Pons (tissue), 1 donor: Measurements from ENCODE around the gene GRIA3.

ENCODE experiments used
- DNase-seq: peaks from one replicate; pipeline ENCODE4 v3.0.0-alpha.2; 2016; ENCODE audit warnings: low spot score

GRIA3 gene

DNA sequence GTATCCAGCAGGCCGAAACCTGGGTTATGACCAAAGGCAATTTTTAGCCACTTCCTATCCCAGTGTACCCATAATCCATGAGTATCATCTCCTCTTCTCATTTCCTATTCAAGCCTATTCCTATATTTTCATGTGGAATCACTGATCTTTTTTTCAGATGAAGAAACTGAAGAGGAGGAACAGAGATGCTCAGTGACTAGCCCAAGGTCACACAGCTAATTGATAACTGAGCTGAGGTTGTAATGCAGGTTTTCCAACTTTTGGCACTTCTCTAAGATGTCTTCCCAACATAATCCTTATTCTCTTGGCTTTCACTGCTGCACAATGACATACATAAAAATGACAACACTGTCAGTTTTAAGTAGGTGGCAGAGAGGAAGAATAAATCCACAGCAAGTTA lies 15.3 kb downstream of the GRIA3 start:
- DNase-seq = no peak

DNA sequence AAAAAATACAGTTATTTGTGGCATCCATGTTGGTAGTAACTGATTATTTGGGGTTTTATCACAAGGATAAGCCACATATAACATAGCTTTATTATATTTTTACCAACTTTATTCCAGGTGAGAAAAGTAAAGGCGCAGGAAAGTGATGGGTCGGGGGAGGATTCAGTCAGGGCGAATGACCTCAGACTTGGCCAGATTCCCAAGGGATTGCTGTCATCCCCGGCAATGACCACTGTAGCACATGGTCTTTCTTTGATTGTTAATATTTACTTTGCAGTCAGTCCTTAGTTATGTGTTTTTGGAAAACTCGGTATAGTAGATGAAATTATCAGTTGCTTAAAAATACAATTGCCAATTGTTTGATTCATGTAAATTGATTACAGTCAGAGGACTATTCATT lies 17.6 kb downstream of the GRIA3 start:
- DNase-seq = no peak

DNA sequence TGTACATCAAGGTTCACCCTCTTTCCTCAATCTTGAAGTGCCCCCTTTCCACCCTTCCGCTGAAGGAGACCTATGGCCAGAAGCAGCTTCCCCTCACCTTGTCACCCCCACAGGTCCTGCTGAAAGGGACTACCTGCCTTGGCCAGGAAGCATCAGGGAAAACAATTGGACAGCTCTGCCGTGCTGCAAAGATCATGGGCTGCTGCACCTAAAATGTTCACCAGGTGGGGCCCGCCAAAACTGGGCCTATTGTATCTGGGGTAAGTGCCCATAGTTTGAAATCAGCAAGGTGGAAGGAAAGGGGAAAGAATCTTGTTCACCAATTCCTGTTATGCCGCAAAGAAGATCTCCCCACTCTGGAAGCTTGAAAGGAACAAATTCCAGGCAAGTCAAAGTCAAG lies 18.4 kb downstream of the GRIA3 start:
- no peak for DNase-seq

DNA sequence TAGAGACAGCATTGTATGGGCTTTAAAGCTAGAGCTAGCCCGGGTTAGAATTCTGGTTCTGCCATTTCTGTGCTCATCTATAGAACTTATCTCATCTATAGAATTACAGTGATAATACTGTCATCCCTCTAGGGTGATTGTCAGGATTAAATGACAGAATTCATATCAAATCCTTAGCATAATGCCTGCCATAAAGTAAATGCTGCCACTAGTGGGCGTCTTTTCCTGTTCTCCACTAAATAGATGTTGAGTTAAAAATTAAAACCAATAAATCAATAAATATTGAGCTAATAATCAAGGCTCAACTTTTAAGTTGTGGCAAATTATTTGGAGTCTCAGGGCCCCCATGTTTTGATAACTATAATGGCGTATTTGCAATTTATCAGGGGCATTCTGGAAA lies 19.7 kb downstream of the GRIA3 start:
- no peak for DNase-seq

DNA sequence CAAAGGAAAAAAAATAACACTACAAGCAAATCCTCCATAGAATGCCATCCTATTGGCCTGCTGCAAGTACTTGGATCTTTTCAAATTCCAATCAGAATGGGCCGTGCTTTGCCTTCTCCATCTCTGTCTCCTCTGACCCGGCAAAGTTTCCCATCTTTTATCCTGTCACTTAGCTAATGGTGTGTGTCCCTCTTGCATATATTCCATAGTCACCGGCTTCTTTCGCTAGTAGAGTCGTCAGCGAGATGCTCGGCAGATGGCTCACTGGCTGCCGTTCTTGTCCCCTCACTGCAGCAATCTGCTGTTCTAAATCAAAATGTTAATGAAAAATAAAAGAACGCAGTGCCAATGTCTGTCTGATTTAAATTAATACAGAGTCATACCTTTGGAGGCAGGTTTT lies 22.1 kb downstream of the GRIA3 start:
- no peak for DNase-seq

DNA sequence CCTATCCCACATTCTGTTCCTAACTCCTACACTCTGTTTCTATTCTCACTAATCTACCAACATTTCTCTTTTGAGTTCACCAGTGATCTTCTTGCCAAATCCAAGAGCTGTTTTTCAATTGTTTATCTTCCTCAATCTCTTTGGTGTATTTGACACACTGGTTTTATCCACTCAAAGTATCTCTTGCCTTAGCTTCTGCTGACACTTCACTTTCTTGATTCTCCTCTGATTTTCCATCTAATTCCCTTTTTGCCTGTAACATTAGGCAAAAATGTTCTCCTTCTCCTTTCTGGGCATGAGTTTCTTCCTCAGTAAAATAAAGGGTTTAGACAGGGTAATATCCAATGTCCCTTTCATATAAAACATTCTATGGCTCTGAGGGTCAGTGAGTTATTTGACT lies 26.2 kb downstream of the GRIA3 start:
- DNase-seq = no peak

DNA sequence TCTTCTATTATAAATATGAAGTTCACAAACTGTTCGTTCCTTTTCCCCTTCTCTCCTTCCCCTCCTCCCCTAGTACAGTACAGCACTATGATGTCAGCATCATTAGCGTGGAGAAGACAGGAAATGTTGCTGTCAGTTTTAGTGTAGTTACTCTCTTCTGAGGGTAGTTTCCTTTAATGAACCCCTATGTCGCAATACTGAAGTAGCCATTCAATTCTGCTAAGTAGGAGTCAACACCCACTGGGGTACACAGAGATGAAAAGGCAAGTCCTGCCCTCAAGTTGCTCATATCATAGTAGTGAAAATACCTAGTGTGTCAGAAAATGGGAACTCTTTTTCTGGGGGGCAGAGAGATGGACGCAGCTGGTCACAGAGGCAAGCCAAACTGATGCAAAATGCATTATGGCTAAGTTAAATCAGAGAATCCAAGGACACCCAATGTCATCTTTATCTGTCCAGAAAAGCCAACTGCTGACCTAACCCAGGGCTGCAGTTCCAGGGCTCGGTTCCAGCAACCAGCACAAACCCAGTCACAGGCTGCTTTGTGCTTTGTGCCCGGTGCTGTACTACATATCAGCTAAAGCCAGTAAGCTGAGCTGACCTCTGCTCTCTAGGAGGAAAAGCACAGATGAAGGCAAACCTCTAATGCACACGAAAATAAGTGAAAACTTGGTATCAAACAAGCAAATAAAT lies 31.5 kb downstream of the GRIA3 start:
- peak; percentile 75 for DNase-seq

DNA sequence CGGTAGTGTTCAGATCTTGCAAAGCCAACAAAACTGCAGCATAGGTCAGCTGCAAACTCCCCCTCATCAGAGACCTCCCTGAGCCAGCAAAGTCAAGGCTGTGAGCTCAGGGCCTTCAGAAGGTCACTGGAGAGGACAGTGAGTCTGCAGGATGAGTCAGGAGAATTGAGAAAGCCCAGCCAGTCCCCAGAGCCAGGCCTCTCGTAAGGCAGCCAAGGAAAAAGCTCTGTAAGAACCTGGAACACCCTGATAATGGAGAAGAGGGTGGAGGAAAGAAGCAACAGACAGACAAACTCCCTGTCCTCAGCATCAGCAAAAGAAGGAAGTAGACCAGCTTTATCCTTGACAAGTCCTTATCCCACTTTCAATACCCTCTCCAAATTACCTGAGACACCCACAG lies 33.0 kb downstream of the GRIA3 start:
- DNase-seq = peak; percentile 16

DNA sequence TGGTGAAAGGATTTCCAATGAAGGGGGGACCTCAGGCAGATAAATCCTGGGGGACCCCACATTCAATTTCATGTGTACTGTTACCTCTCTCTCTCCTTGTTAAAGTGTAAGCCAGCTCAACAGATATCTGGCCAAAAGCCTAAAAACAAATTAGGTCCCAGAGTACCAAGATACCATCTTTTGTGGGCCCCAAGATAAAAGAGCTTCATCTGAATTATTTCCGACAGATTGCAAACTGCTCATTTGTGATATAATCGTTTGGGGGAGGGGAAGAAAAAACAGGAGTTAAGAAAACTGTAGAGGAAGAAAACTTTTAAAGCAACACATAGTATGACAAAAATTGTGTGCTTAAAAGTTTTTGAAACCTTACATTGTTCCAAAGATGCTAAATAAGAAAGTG lies 33.6 kb downstream of the GRIA3 start:
- no peak for DNase-seq

DNA sequence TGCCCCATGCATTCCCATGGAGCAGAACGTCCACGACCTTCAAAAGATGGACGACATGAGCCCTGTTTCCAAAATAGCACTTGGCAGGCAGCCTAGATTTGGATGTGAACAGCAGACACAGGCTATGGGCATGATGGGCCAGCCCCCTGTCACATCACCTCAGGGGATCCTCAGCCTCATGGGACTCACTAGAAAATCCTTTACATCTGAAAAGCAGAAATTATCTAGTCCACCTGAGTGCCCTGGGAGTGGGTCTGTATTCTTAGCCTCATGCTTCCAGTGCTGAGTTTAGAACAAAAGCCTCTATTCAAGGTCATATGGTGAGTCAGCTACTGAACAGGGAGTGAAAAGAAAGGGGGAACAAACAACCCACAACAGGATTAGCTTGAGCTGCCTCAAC lies 35.8 kb downstream of the GRIA3 start:
- DNase-seq = peak; percentile 76

DNA sequence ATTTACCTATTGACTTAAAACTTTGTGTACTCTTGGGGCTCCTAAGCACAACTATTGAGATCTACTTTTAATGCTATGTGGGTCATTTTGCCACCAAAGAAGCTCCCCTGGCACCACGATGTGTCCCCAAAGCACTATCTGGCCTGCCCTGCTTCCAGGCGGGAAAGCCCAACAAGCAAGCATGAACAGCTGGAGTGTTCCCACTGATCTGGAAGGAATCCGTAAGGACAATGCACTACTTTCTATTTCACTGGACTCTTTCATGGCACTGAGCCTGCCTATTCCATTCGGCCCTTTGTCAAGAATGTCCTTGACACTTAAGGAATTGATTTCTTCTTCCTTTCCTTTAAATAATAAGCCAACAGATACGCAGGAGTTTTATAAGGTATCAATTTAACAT lies 38.8 kb downstream of the GRIA3 start:
- peak; percentile 54 for DNase-seq

DNA sequence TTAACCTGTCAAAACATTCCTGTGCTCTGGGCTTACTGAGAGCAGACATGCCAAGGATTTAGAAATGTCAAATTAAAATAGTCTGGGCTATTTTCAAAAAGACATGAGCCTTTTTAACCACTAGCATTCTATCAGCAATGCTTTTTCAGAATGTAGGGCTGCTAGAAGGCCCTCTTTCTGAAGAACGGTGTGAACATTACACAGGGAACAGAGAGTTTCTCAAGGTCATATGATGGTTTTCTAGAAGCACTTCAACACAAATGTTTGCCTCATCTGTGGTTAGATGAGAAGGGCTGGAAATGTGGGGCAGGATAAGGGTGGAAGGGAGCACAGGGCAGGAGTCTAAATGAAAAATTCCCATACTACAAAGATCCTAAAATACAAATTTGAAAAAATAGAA lies 39.3 kb downstream of the GRIA3 start:
- DNase-seq = no peak

DNA sequence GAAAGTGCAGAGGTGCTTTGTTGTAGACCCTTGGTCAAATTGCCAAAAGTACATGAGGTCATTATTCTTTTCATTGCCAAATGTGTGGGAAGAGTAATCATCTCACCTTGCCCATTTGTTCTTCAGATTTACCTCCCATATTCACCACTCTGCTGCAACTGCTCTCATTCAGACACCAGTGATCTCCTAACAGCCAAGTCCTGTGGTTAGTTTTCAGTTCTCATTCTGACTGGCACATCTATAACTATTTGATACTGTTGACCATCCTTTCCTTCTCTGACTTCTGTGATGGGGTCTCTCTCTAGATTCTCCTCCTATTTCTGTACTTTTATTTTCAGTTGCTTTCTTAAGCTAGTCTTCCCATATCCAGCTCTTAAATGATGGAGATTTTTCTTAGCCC lies 39.8 kb downstream of the GRIA3 start:
- DNase-seq = no peak

DNA sequence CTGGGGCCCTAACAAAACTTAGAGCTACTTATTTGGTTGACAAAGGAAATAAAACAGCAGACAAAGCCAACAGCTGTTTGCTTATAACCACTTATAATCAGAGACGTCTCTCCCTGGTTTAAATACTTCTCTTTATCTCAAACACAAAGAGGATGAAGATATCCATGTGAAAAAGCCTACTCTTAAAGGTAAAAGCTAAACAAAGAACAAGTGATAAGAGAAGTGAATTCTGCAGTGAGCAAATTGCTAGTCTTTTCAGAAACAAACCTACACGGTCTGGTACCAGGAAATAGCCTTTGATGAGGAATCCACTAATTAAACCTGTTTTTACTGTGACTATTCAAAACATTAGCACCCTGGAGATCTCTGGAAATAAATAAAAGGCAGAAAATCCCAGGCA lies 46.7 kb downstream of the GRIA3 start:
- no peak for DNase-seq

DNA sequence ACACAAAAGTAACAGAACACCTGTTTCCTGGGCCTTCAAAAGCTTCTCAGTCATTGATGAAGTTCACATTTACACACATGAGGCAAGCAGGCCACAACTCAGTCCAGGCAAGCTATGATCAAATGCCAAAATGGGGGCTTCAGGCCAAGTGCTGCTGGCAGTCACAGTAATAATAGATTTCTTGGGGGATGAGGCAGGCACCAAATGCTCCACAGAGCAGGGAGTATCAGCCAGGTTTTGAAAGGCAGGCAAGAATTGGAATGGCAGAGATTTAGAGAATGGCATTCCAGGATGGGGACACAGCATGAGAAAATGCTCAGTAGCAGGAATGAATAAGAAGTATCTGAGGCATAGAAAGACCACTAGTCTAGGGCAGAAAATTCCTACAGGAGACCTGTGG lies 52.8 kb downstream of the GRIA3 start:
- DNase-seq = no peak

DNA sequence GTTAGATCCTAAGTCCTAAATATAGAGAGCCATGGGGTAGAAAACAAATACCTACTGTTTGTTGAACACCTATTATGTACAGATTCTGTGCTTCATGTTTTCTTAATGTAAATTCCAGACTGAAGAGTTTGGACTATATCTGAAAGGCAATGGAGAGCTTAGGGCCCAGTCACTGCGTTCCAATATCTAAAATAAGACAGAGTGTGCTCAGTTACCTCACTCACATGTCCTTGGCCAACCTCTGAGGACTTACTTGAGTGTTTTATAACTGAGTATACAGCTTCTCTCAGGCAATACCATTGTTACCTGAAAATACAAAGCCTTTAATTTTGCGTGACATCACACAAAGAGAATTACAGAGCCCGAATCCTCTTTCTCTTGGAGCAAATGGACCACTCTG lies 53.2 kb downstream of the GRIA3 start:
- DNase-seq = no peak

DNA sequence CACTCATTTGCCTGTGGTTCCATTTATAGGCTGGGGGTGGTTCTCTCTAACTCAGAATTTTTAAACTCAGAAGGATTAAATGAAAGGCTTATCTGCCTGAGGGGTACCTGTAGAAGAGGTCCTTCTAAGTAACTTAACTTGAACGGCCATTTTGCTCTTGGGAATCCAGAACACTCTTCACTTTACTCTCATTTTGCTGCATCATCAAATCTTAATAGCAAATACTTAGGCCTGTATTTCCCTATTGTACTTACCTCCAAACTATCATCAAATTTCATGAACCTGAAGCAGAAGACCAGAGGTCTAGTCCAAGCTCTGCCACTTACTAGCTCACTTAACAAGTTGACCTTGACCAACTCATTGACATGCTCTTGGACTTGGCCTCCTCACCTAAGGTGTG lies 70.4 kb downstream of the GRIA3 start:
- DNase-seq = no peak

DNA sequence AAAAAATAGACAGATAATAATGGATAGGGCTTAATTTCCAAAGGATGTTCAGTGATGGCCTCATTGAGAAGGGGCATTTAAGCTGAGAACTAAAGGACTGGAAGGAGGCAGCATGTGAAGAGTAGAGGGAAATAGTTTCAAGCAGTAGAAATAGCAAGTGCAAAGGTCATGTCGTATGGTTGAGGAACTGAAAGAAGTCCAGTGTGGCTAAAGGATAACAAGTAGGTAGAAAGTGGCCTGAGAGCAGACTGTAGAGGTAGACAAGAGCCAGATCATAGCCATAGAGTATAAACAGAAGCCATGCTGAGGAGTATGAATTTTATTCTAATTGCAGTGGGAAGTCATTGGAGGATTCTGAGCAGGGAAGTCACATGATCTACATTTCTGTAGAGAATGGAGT lies 72.3 kb downstream of the GRIA3 start:
- no peak for DNase-seq

DNA sequence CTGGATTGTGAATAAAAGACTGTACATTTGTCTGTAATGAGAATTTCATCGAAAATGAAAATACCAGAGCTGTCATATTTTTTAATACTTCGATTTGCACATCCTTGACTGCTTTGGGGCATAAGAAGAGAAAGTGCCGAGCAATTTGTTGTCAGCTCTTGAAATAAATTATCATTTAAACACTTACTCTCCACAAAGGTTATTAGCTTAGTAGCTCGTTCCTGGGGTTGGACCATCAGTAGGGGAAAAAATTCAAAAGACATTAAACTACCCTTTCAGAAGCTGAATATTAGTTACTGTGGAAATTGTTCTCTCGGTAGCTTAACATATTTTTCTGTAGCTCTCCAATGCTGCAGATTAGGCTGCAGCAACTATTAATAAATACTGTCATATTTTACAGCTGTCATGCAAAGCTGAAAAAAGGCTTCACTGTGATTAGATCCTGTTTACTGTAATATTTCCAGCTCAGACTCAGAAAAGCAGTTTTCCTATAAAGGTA lies 76.9 kb downstream of the GRIA3 start:
- DNase-seq = no peak

DNA sequence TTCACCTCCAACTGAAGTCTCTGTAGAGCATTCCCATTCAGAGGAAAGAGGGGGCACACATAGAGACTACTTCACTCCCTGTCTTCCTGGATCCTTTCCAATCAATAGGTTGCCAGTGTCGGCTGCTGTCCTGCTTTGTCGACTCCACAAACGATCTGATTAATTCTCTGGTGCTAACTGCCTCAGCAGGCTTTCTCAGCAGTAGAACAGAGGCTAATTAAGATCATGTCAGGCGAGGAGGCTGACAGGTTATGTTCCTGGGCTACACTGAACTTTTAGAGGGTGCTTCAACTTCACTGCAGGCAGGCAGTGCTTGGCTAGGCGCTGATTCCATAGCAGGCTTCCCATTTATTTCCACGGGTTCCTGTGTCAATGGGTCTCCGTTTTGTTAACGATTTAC lies 79.2 kb downstream of the GRIA3 start:
- peak; percentile 7 for DNase-seq

DNA sequence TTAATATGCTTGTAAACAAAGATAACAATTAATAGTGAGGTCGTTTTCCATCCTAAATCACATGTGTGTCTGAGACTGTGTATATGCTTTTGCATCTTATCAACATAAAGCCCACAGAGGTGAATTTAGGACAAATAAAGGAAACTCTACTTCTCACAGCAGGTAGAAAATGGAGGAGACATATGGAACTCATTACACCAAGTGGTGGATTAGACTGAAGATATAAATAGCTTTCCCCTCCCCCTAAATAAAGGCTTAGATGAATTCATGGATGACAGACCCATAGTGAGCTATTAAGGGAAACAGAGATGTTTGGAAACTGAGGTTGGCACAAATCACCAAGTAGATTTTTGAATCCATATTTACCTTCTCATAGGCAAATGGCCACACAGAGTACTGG lies 79.7 kb downstream of the GRIA3 start:
- DNase-seq = no peak

DNA sequence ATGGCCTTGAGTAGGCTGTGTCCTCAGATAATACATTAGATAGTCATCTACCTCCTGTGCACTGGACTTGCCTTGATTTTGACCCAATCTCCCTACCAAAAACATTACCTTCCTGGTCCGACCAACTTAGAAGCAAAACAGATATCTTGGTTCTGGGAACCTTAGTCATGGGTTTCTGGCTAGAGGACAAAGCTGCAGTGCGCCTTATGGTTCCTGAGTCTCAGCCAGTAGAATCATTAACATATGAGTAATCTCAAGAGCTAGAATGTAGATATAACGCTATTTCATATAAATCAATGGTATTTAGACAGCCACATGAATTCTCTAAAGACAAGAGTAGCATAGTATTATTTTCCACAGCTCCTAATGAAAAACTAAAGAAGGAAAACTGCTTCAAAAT lies 83.1 kb downstream of the GRIA3 start:
- no peak for DNase-seq

DNA sequence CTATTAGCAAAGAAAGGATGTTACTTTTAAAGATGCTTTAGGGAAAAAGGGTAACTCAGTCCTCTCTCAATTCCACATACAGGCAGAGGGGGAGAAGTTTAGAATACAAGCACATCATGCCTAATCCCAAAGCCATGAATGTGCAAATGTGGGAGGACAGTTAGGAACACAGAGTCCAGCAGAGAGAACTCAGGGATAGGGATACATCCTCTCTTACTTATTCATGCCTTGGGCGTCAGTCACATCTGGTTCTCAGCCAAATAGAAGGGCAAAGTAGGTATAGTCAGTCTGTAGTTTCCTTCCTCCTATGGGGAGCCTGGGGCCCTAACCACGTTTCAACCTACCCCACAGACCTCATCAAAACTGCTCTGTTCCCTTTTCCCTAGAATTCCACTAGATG lies 87.8 kb downstream of the GRIA3 start:
- DNase-seq = no peak

DNA sequence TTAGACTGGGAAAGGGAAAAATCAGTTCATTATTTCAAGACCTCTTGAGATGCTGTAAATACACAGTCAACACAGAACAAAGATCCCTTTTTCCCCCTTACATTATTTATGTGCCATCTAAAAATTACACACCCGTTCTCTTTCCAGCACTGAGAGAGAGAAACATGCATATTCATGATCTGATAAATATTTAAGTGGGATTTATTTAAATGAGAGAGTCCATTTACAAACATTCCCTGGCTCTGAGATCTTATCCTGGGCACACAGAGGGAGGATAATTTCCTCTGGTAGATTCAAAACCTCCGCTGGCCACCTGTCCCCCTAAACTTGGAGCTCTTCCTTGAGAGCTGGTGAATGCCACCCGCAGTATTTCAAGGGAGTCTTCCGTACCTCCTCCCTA lies 88.6 kb downstream of the GRIA3 start:
- peak; percentile 14 for DNase-seq

DNA sequence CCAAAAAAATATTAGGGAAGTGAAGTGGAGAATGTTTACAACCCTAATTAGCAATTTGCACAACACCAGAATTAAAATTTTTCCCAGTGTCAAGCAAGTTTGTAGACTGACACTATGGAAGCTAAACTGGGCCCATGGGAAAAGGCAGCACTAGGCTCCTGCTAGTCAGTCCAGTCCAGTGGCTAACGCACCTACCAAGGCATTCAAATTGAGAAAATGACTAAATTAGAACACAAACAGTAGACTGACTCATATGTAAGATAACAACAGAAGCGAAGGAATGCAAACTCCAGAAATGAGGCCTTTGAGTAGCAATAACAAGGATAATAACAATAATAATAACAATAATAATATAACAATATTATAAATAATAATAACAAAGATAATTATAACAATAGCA lies 90.7 kb downstream of the GRIA3 start:
- DNase-seq = no peak
